Measurements from ENCODE around the gene ANKRD33B. TPM values are rescaled to one million over a fixed set of nuclear protein-coding genes. Genes with fewer than 3 reads are reported as not detected.

The ANKRD33B gene
- total RNA-seq, 4 donors from 2014 or later: 4.4 to 17.2 (median 5.9) TPM

DNA sequence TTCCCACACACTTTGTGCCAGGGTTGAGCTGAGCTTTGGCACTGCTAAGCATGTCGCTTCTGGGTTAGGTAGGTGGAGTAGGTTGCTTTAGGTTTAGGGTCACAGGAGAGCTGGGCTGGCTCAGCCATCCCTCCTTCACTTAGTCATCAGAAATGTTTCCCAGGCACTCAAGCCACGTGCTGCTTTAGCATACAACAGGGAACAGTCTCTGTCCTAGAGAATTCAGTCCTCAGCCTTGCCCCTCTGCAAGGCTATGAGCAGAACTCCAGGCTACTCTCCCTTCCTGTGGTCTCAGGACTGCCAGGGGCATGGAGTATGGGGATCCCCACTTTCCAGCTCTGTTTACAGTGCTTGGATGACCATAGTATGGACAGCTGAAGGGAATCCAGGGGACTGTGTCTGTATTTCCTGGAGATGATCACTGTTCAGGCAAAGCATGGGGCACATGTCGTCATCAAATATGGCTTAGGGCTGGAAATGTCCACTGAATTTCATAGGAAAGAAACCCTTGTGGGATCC lies 7.5 kb upstream of the ANKRD33B start:
- no peak for ATAC-seq

DNA sequence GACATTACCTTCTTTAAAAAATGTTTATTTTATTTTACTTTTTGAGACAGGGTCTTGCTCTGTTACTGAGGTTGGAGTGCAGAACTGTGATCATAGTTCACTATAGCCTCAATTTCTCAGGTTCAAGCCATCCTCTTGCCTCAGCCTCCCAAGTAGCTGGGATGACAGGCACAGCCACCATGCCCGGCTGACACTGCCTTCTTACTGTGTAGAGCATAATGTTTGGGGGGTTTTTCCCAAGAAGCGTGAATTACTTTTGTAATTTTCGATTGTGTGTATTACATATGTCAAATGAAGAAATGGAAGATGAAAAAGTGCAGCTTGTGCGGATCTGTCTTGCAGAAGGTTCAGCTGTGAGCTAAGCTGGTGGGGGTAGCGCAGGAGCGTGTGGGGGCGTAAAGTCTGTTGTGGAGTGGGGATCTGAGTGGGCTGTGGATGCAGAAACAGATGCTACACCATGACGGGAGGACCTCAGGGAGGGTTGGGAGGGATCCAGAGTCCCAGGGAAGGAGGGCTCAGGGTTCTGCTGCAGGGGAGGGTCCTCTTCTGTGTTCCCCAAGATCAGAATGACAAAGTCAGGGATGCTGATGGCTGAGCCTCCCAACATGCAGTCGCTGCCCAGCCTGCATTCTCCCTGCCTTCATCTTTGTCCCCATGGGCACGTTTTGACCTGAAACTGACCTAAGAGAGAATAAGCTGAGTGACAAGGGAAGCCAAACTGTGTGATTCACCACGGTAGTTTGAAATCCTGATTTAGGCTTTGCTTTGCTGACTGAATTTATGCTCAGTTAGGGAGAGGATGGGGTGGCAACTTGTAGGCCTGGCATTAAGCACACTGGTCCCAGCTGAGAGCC lies 6.8 kb upstream of the ANKRD33B start:
- Histone ChIP-seq H3K36me3 (no peaks in the 10 kb centered on the region), H3K9me3 (no peaks in the 10 kb centered on the region), H3K4me1 (peaks cover 0 to 16% (median 0%) of the 10 kb centered on the region in 3 donors), H3K4me3 (no peak overlapping the region), H3K27me3 (peaks cover 62% of the 10 kb centered on the region), H3K27ac (no peak overlapping the region)
- 58 to 61% methylated on average over 7 to 11 of the region's 11 CpGs for WGBS, 2 donors (ENCODE audit: low coverage in 1 of 2)
- no peak for ATAC-seq
- TF ChIP-seq CTCF (IDR thresholded peaks at IDR 0.05): no peak
- TF ChIP-seq POLR2AphosphoS5 (IDR thresholded peaks at IDR 0.05): no peak
- no peak for TF ChIP-seq EP300 (IDR thresholded peaks at IDR 0.05)
- TF ChIP-seq POLR2A (IDR thresholded peaks at IDR 0.05): no peak

More for the DNA sequence above, 7.5 kb upstream of the ANKRD33B start:
- Histone ChIP-seq H3K27me3 (peaks cover 56% of the 10 kb centered on the region), H3K9me3 (no peaks in the 10 kb centered on the region), H3K36me3 (no peaks in the 10 kb centered on the region), H3K4me1 (peaks cover 0 to 16% (median 0%) of the 10 kb centered on the region in 3 donors), H3K4me3 (no peak overlapping the region), H3K27ac (no peak overlapping the region)
- WGBS, 2 donors (ENCODE audit: low coverage in 1 of 2): 53% methylated on average over 2 of the region's 3 CpGs; no CpG with 5 or more reads in 1 of the 2 donors
- TF ChIP-seq POLR2A (IDR thresholded peaks at IDR 0.05) (no peak), POLR2AphosphoS5 (IDR thresholded peaks at IDR 0.05) (no peak), CTCF (IDR thresholded peaks at IDR 0.05) (no peak), EP300 (IDR thresholded peaks at IDR 0.05) (no peak)

DNA sequence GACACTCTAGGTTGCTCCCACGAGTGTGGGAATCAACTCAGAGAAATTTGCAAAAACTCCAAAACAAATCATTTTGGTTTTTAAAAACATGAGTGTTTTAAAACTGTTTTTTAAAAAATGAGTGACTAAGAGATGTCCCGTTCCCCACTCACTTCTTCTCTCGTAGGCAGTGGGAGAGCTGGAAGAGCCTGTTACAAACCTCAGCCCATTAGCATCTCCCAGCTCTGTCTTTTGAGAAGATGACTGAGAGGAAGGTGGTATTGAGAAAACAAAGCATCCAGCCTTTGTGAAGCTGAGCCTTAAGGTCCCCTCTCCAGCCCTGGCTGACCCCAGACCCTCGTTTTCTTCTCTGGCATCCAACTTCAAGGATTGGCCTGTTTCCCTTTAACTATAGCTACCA lies 4.7 kb upstream of the ANKRD33B start:
- WGBS, 2 donors (ENCODE audit: low coverage in 1 of 2): 75 to 79% methylated on average over 4 of the region's 4 CpGs
- H3K4me3 ChIP-seq: no peak overlapping the region
- H3K27me3 ChIP-seq: peaks cover 64% of the 10 kb centered on the region
- H3K27ac ChIP-seq: peak overlapping the region in 1 of 4 donors; percentile 1
- no peaks in the 10 kb centered on the region for H3K36me3 ChIP-seq
- peaks cover 0 to 33% (median 6%) of the 10 kb centered on the region in 3 donors for H3K4me1 ChIP-seq
- TF ChIP-seq CTCF (IDR thresholded peaks at IDR 0.05) (no peak), POLR2A (IDR thresholded peaks at IDR 0.05) (no peak), EP300 (IDR thresholded peaks at IDR 0.05) (no peak), POLR2AphosphoS5 (IDR thresholded peaks at IDR 0.05) (no peak)
- no peaks in the 10 kb centered on the region for H3K9me3 ChIP-seq
- no peak for ATAC-seq

DNA sequence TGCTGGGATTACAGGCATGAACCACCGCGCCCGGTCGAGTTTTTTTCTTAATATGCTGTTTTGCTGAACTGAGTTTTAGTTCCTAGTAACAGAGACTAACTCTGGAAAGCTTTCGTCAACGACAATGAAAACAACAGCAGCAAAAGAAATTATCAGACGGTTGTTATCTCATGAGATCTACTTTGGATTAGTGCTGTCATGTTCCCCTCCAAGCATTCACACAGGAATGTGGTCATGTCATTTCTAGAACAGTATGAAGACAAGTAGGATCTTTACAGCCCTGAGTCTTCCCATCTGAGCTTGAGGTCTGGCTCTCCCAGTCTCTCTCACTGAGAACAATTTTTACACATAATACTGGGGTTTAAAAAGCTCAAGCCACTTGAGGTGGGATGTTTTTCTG lies 4.0 kb upstream of the ANKRD33B start:
- Histone ChIP-seq H3K4me1 (peaks cover 0 to 40% (median 10%) of the 10 kb centered on the region in 3 donors), H3K27me3 (peaks cover 64% of the 10 kb centered on the region), H3K9me3 (no peaks in the 10 kb centered on the region), H3K36me3 (no peaks in the 10 kb centered on the region), H3K4me3 (no peak overlapping the region), H3K27ac (peak overlapping the region in 2 of 4 donors; percentile 1 to 12)
- no peak for ATAC-seq
- TF ChIP-seq POLR2AphosphoS5 (IDR thresholded peaks at IDR 0.05): no peak
- TF ChIP-seq POLR2A (IDR thresholded peaks at IDR 0.05): no peak
- no peak for TF ChIP-seq CTCF (IDR thresholded peaks at IDR 0.05)
- no peak for TF ChIP-seq EP300 (IDR thresholded peaks at IDR 0.05)
- WGBS, 2 donors (ENCODE audit: low coverage in 1 of 2): 62 to 69% methylated on average over 6 to 7 of the region's 7 CpGs
